Hepatocyte (in vitro differentiated cells): ENCODE measurements around the gene BLM. TPM values are rescaled to one million over a fixed set of nuclear protein-coding genes. Genes with fewer than 3 reads are reported as not detected.
"Not testable (repeated sequence)": the region's sequence is repeated elsewhere in the genome, so short reads cannot be mapped to it uniquely, and the experiment has no call there.

Experiments used
- DNase-seq: peaks from one replicate; pipeline ENCODE4 v3.0.0-alpha.2; 2016; ENCODE audit warnings: low spot score
- H2AFZ ChIP-seq: fragments of 200-600 bp; sonication (generic); 2 replicates; pipeline ENCODE4 v1.6.0; 2016; ENCODE audit warnings: antibody characterized with exemption, mild to moderate bottlenecking
- H3K27ac ChIP-seq: fragments of 200-600 bp; sonication (generic); 2 replicates; pipeline ENCODE4 v1.5.1; 2016; ENCODE audit warnings: mild to moderate bottlenecking
- H3K27me3 ChIP-seq: fragments of 200-600 bp; sonication (generic); 2 replicates; pipeline ENCODE4 v1.6.1; 2016
- H3K36me3 ChIP-seq: fragments of 200-600 bp; sonication (generic); replicated peaks from 2 replicates; pipeline ENCODE4 v1.5.1; 2016; ENCODE audit warnings: low read depth; ENCODE audit not compliant: insufficient read depth
- H3K4me1 ChIP-seq: fragments of 200-600 bp; sonication (generic); 2 replicates; pipeline ENCODE4 v1.5.1; 2016; ENCODE audit warnings: mild to moderate bottlenecking, moderate library complexity; ENCODE audit not compliant: insufficient read depth
- H3K4me2 ChIP-seq: fragments of 200-600 bp; sonication (generic); 2 replicates; pipeline ENCODE4 v1.6.0; 2016
- H3K4me3 ChIP-seq: fragments of 200-600 bp; sonication (generic); 2 replicates; pipeline ENCODE4 v1.5.1; 2016; ENCODE audit warnings: mild to moderate bottlenecking
- H3K79me2 ChIP-seq: fragments of 200-600 bp; sonication (generic); 2 replicates; pipeline ENCODE4 v1.6.0; 2017; ENCODE audit warnings: mild to moderate bottlenecking
- H3K9me2 ChIP-seq: fragments of 200-600 bp; sonication (generic); replicated peaks from 2 replicates; pipeline ENCODE4 v1.6.0; 2017; ENCODE audit warnings: mild to moderate bottlenecking; ENCODE audit not compliant: insufficient read depth
- H3K9me3 ChIP-seq: fragments of 200-600 bp; sonication (generic); 2 replicates; pipeline ENCODE4 v1.5.1; 2016; ENCODE audit warnings: low read depth, mild to moderate bottlenecking
- H4K20me1 ChIP-seq: fragments of 200-600 bp; sonication (generic); 2 replicates; pipeline ENCODE4 v1.6.0; 2016; ENCODE audit warnings: mild to moderate bottlenecking; ENCODE audit not compliant: insufficient read depth, poor library complexity, severe bottlenecking
- CTCF ChIP-seq: fragments of 200-600 bp; sonication (generic); IDR thresholded peaks from 2 replicates; pipeline ENCODE4 v1.5.1; 2016; ENCODE audit warnings: antibody characterized with exemption, mild to moderate bottlenecking; ENCODE audit not compliant: poor library complexity
- EZH2 ChIP-seq: fragments of 200-600 bp; sonication (generic); IDR thresholded peaks from 2 replicates; pipeline ENCODE4 v1.6.1; 2016; ENCODE audit warnings: antibody characterized with exemption, mild to moderate bottlenecking, borderline replicate concordance
- EZH2phosphoT487 ChIP-seq: fragments of 200-600 bp; sonication (generic); IDR thresholded peaks from one replicate; pipeline ENCODE4 v1.6.1; 2018; ENCODE audit warnings: antibody characterized with exemption, mild to moderate bottlenecking, low read depth, moderate library complexity; ENCODE audit not compliant: unreplicated experiment, severe bottlenecking
- WGBS: methylation state at CpG from one replicate; pipeline ENCODE4 v1.1.6; 2016; ENCODE audit warnings: low lambda C conversion rate; ENCODE audit errors: missing lambda C conversion rate; 5-methylcytosine and 5-hydroxymethylcytosine counted together
- polyA plus RNA-seq: library from polyadenylated mRNA; unstranded; fragments of >200 nt; fragmentation: Nextera tagmentation; extraction: Ambion mirVana; gene quantifications from 2 replicates; pipeline ENCODE4 v1.2.1, GENCODE V29; 2016
- total RNA-seq: library from RNA; depleted of rRNA; stranded (reverse); fragments of >200 nt; gene quantifications from 2 replicates; pipeline ENCODE4 v1.2.3, GENCODE V29; 2014

Gene BLM
- total and polyA plus RNA-seq, 2 experiments from 2014 or later = 1.7 to 3.5 TPM

GRCh38 chr15:90823455-90823974, 106.4 kb downstream of the BLM start:
- Histone ChIP-seq H3K4me2 (no peak overlapping the region), H3K36me3 (no peaks in the 10 kb centered on the region), H3K79me2 (no peaks in the 10 kb centered on the region), H3K9me3 (no peaks in the 10 kb centered on the region), H3K27me3 (no peaks in the 10 kb centered on the region), H3K27ac (peak overlapping the region; percentile 42), H4K20me1 (no peaks in the 10 kb centered on the region), H2AFZ (no peak overlapping the region), H3K4me1 (peaks cover 4% of the 10 kb centered on the region), H3K9me2 (no peaks in the 10 kb centered on the region), H3K4me3 (no peak overlapping the region)
- WGBS = 78% methylated on average over 7 of the region's 7 CpGs
- DNase-seq = peak; percentile 9
- TF ChIP-seq CTCF (no peak), EZH2 (no peak), EZH2phosphoT487 (no peak)

- H3K27me3 ChIP-seq, H3K27ac ChIP-seq: not testable (repeated sequence)
- 95% methylated on average over 47 of the region's 49 CpGs for WGBS
Measured at GRCh38 chr15:90825115-90825899, 108.2 kb downstream of the BLM start.

GRCh38 chr15:90826206-90826885, 109.2 kb downstream of the BLM start:
- H3K4me1 ChIP-seq, H3K79me2 ChIP-seq, H3K4me2 ChIP-seq, H3K27me3 ChIP-seq, H3K9me2 ChIP-seq, H3K4me3 ChIP-seq, H3K36me3 ChIP-seq, DNase-seq, H4K20me1 ChIP-seq, H3K9me3 ChIP-seq, H2AFZ ChIP-seq, H3K27ac ChIP-seq: not testable (repeated sequence)
- WGBS = 94% methylated on average over 25 of the region's 26 CpGs

More at GRCh38 chr15:90825115-90825899, 108.2 kb downstream of the BLM start:
- not testable (repeated sequence) for H3K9me3 ChIP-seq, H2AFZ ChIP-seq, H3K9me2 ChIP-seq, H3K4me3 ChIP-seq, H3K4me2 ChIP-seq, DNase-seq, H4K20me1 ChIP-seq, H3K4me1 ChIP-seq, H3K36me3 ChIP-seq, H3K79me2 ChIP-seq

GRCh38 chr15:90826886-90827435, 109.8 kb downstream of the BLM start:
- H3K36me3 ChIP-seq = no peaks in the 10 kb centered on the region
- DNase-seq = no peak
- H3K27ac ChIP-seq = no peak overlapping the region
- no peak overlapping the region for H2AFZ ChIP-seq
- H3K27me3 ChIP-seq = no peaks in the 10 kb centered on the region
- WGBS = 97% methylated on average over 20 of the region's 20 CpGs
- H3K9me2 ChIP-seq = no peaks in the 10 kb centered on the region
- no peak overlapping the region for H3K4me3 ChIP-seq
- no peak overlapping the region for H3K4me2 ChIP-seq
- no peaks in the 10 kb centered on the region for H3K9me3 ChIP-seq
- no peaks in the 10 kb centered on the region for H3K79me2 ChIP-seq
- no peaks in the 10 kb centered on the region for H4K20me1 ChIP-seq
- H3K4me1 ChIP-seq = peaks cover 4% of the 10 kb centered on the region
- TF ChIP-seq EZH2 = no peak
- no peak for TF ChIP-seq EZH2phosphoT487
- no peak for TF ChIP-seq CTCF
